ENCODE results near the gene SFSWAP. TPM values are rescaled to one million over a fixed set of nuclear protein-coding genes. Genes with fewer than 3 reads are reported as not detected.
A peak's percentile ranks its signal among the peaks of the same experiment; 100 is the strongest.
"Not testable (repeated sequence)": the region's sequence is repeated elsewhere in the genome, so short reads cannot be mapped to it uniquely, and the experiment has no call there.

The SFSWAP gene
- total and polyA plus RNA-seq, 2 experiments from 2014 or later = 21.4 to 25.1 TPM

DNA sequence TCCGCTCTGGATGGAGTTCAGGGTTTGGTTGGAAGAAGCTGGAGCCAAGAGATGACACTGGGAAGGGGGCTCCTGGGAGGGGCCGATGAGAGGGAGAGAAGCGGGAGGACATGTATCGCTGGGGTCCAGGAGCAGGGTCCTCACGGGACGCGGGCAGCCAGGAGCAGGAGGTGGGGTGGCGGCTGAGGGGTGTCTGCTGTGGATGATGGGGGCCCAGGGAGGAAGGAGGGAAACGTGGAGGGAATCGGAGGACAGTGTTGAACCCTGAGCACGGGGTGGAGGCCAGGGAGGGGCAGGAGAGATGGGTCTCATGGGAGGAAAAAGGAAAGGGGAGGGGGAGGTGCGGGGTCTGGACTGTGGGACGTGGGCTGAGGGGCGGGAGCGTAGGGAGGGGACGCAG lies 31.7 kb upstream of the SFSWAP start:
- H2AFZ ChIP-seq; H3K79me2 ChIP-seq; H3K27ac ChIP-seq; H3K27me3 ChIP-seq; H3K4me2 ChIP-seq; H3K36me3 ChIP-seq (replicated peaks; ENCODE audit: insufficient read depth, low read depth); H3K9me3 ChIP-seq (ENCODE audit: low read depth); H3K4me3 ChIP-seq; H4K20me1 ChIP-seq (ENCODE audit: insufficient read depth, poor library complexity, severe bottlenecking); DNase-seq (ENCODE audit: low spot score); H3K4me1 ChIP-seq (ENCODE audit: insufficient read depth); H3K9me2 ChIP-seq (replicated peaks; ENCODE audit: insufficient read depth): not testable (repeated sequence)
- WGBS (ENCODE audit: low lambda C conversion rate, missing lambda C conversion rate) = 97% methylated on average over 2 of the region's 16 CpGs

DNA sequence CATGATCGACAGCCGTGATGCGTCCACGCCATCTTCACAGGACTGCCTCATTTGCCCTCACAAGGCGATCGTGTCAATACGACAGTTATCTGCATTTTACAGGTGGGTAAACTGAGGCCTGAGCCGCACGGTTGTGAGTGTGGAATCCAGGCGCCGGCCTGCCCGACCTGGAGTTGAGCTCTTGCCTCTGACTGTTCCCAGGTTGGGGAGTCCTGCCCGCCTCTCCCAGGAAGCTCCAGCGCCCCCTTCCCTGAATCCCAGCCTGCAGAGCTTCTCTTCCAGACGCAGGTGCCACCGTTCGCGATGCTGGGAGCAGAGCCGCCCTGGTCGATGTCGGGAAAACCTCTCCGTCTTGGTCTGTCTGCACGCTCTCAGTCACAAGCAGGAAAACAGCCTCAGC lies 31.1 kb upstream of the SFSWAP start:
- H3K4me1 ChIP-seq (ENCODE audit: insufficient read depth); H3K4me3 ChIP-seq; H3K36me3 ChIP-seq (replicated peaks; ENCODE audit: insufficient read depth, low read depth); H3K4me2 ChIP-seq; H3K27me3 ChIP-seq; H3K9me2 ChIP-seq (replicated peaks; ENCODE audit: insufficient read depth); H3K27ac ChIP-seq; H3K79me2 ChIP-seq; H4K20me1 ChIP-seq (ENCODE audit: insufficient read depth, poor library complexity, severe bottlenecking); H2AFZ ChIP-seq; H3K9me3 ChIP-seq (ENCODE audit: low read depth); DNase-seq (ENCODE audit: low spot score): not testable (repeated sequence)
- no CpG with 5 or more reads among the region's 23 CpGs for WGBS (ENCODE audit: low lambda C conversion rate, missing lambda C conversion rate)

GRCh38 chr12:131680392-131681256 lies 30.3 kb upstream of the SFSWAP start:
- not testable (repeated sequence) for H3K79me2 ChIP-seq; H3K9me2 ChIP-seq (replicated peaks; ENCODE audit: insufficient read depth); H3K4me1 ChIP-seq (ENCODE audit: insufficient read depth); H3K27me3 ChIP-seq; H2AFZ ChIP-seq; DNase-seq (ENCODE audit: low spot score); H3K27ac ChIP-seq; H4K20me1 ChIP-seq (ENCODE audit: insufficient read depth, poor library complexity, severe bottlenecking); H3K36me3 ChIP-seq (replicated peaks; ENCODE audit: insufficient read depth, low read depth); H3K4me3 ChIP-seq; H3K4me2 ChIP-seq; H3K9me3 ChIP-seq (ENCODE audit: low read depth)
- WGBS (ENCODE audit: low lambda C conversion rate, missing lambda C conversion rate) = 78% methylated on average over 11 of the region's 18 CpGs

GRCh38 chr12:131681257-131681620 lies 29.7 kb upstream of the SFSWAP start:
- no peaks in the 10 kb centered on the region for H3K79me2 ChIP-seq
- H3K9me2 ChIP-seq (replicated peaks; ENCODE audit: insufficient read depth) = no peaks in the 10 kb centered on the region
- no peak overlapping the region for H2AFZ ChIP-seq
- H3K4me3 ChIP-seq = no peak overlapping the region
- 83% methylated on average over 5 of the region's 5 CpGs for WGBS (ENCODE audit: low lambda C conversion rate, missing lambda C conversion rate)
- TF ChIP-seq CTCF (IDR thresholded peaks at IDR 0.05; ENCODE audit: poor library complexity) = no peak
- TF ChIP-seq EZH2 (IDR thresholded peaks at IDR 0.05; ENCODE audit: borderline replicate concordance) = no peak
- no peak for TF ChIP-seq EZH2phosphoT487 (IDR thresholded peaks at IDR 0.05; ENCODE audit: low read depth, severe bottlenecking, unreplicated experiment)
- no peaks in the 10 kb centered on the region for H3K9me3 ChIP-seq (ENCODE audit: low read depth)
- no peaks in the 10 kb centered on the region for H4K20me1 ChIP-seq (ENCODE audit: insufficient read depth, poor library complexity, severe bottlenecking)
- H3K4me1 ChIP-seq (ENCODE audit: insufficient read depth) = no peaks in the 10 kb centered on the region
- H3K27ac ChIP-seq = no peak overlapping the region
- H3K36me3 ChIP-seq (replicated peaks; ENCODE audit: insufficient read depth, low read depth) = no peaks in the 10 kb centered on the region
- H3K4me2 ChIP-seq = no peak overlapping the region
- DNase-seq (ENCODE audit: low spot score) = no peak
- peaks cover 4% of the 10 kb centered on the region for H3K27me3 ChIP-seq

GRCh38 chr12:131681746-131682509 lies 29.0 kb upstream of the SFSWAP start:
- H3K79me2 ChIP-seq; H4K20me1 ChIP-seq (ENCODE audit: insufficient read depth, poor library complexity, severe bottlenecking); H3K9me3 ChIP-seq (ENCODE audit: low read depth); H3K36me3 ChIP-seq (replicated peaks; ENCODE audit: insufficient read depth, low read depth); H3K4me1 ChIP-seq (ENCODE audit: insufficient read depth); H2AFZ ChIP-seq; H3K27ac ChIP-seq; H3K9me2 ChIP-seq (replicated peaks; ENCODE audit: insufficient read depth); H3K27me3 ChIP-seq; H3K4me3 ChIP-seq: not testable (repeated sequence)
- 56% methylated on average over 22 of the region's 25 CpGs for WGBS (ENCODE audit: low lambda C conversion rate, missing lambda C conversion rate)
- H3K4me2 ChIP-seq = peak overlapping the region; percentile 53
- peak; percentile 78 for DNase-seq (ENCODE audit: low spot score)

Data from hepatocyte (in vitro differentiated cells).